Astrocyte of the cerebellum (primary cell): ENCODE measurements around the gene CLDN24.

ENCODE experiments used
- DNase-seq: peaks from one replicate; pipeline ENCODE4 v3.0.0-alpha.2; 2011; ENCODE audit warnings: low read depth
- H3K4me3 ChIP-seq: 2 replicates; pipeline ENCODE4 v1.5.1; 2011; ENCODE audit warnings: mild to moderate bottlenecking, low read depth, low read length, moderate library complexity
- CTCF ChIP-seq: IDR thresholded peaks from 2 replicates; pipeline ENCODE4 v1.5.1; 2012; ENCODE audit warnings: low read length, low read depth, moderate library complexity, mild to moderate bottlenecking; ENCODE audit errors: missing control alignments
- in situ Hi-C: cut with HindIII; loops from 2 replicates; pipeline ENCODE4 v1.10.0; 2017; ENCODE audit warnings: low sequenced_read_pairs

The CLDN24 gene

GRCh38 chr4:183288955-183289354 is 33.3 kb downstream of the CLDN24 start:
- no peak overlapping the region for H3K4me3 ChIP-seq
- in situ Hi-C loops, result no loop called here
- no peak for DNase-seq
- TF ChIP-seq CTCF, result no peak

- no peak overlapping the region for H3K4me3 ChIP-seq
- in situ Hi-C loops, result no loop called here
- TF ChIP-seq CTCF, result no peak
- no peak for DNase-seq
Observed at GRCh38 chr4:183287677-183288076, 34.5 kb downstream of the CLDN24 start.

- DNase-seq, result no peak
- in situ Hi-C loops, result no loop called here
- TF ChIP-seq CTCF, result no peak
Observed at GRCh38 chr4:183287309-183287659, 34.9 kb downstream of the CLDN24 start.

GRCh38 chr4:183286590-183287308 is 35.5 kb downstream of the CLDN24 start:
- no peak overlapping the region for H3K4me3 ChIP-seq
- in situ Hi-C loops, result no loop called here
- no peak for DNase-seq
- no peak for TF ChIP-seq CTCF

More at GRCh38 chr4:183287309-183287659, 34.9 kb downstream of the CLDN24 start:
- no peak overlapping the region for H3K4me3 ChIP-seq

GRCh38 chr4:183285886-183286285 is 36.3 kb downstream of the CLDN24 start:
- in situ Hi-C loops, result no loop called here
- H3K4me3 ChIP-seq, result no peak overlapping the region
- no peak for DNase-seq
- no peak for TF ChIP-seq CTCF

GRCh38 chr4:183284965-183285364 is 37.3 kb downstream of the CLDN24 start:
- in situ Hi-C loops, result no loop called here
- TF ChIP-seq CTCF, result no peak
- DNase-seq, result peak; percentile 81
- no peak overlapping the region for H3K4me3 ChIP-seq
